ENCODE data around the gene LRRC27.
"Not testable (repeated sequence)": the region's sequence is repeated elsewhere in the genome, so short reads cannot be mapped to it uniquely, and the experiment has no call there.

LRRC27 gene

DNA sequence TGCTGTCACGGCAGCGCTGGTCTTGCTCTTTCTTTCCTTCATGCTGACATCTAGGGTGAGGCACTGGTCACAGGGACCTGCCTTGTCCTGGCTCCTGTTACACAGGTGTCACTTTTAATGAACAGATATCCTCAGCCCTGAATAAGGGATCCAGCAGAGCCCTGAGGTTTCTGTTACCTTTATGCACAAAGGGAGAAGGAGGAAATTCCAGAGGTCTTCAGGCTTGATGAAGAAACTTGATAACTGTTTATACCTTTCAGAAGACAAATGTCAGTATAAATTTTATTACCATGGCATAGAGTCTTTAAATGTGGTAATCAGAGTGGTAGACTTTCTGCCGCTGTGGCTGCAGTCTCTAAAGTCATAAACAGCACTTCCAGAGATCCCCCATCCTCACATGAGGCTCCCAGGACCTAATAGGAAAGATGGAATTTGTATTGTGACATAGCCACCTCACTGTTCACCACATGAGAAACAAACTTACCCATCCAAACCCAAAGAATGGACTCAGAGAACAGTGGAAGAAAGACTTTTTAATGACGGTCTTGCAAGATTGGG is 2.7 kb downstream of the LRRC27 start:
- TF ChIP-seq, protein P1, sequence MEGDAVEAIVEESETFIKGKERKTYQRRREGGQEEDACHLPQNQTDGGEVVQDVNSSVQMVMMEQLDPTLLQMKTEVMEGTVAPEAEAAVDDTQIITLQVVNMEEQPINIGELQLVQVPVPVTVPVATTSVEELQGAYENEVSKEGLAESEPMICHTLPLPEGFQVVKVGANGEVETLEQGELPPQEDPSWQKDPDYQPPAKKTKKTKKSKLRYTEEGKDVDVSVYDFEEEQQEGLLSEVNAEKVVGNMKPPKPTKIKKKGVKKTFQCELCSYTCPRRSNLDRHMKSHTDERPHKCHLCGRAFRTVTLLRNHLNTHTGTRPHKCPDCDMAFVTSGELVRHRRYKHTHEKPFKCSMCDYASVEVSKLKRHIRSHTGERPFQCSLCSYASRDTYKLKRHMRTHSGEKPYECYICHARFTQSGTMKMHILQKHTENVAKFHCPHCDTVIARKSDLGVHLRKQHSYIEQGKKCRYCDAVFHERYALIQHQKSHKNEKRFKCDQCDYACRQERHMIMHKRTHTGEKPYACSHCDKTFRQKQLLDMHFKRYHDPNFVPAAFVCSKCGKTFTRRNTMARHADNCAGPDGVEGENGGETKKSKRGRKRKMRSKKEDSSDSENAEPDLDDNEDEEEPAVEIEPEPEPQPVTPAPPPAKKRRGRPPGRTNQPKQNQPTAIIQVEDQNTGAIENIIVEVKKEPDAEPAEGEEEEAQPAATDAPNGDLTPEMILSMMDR (IDR thresholded peaks at IDR 0.05; ENCODE audit: insufficient read depth, low read depth, low read length, missing control alignments): no peak
- no peak overlapping the region for H3K4me3 ChIP-seq (ENCODE audit: low read length)
- DNase-seq (ENCODE audit: low read depth): no peak

DNA sequence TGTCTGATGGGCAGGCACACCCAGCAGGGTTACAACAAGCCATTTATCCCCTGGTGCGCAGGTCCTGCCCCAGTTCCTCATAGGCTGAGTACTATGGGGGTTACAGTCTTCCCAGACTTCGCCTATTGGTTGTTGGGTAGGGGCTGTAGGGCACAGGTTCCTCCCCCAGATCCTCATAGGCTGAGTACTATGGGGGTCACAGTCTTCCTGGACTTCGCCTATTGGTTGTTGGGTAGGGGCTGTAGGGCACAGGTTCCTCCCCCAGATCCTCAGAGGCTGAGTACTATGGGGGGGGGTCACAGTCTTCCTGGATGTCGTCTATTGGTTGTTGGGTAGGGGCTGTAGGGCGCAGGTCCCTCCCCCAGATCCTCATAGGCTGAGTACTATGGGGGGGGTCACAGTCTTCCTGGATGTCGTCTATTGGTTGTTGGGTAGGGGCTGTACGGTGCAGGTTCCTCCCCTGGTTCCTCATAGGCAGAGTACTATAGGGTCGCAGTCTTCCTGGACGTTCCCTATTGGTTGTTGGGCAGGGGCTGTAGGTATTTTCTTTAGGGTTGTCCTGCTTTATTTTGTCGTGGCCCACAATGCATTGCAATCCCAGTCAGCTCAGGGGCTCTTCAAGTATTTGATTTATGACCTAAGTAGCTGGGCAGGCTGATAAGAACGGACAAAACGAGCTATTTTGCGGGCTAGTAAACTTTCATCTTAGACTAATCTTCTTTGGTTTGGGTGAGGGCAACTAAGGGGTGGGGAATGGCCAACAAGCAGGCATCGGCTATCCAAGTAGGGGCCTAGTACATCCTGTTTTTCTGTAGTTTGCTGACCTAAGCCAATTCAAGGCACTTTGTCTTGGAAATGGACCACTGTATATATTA is 3.4 kb downstream of the LRRC27 start:
- DNase-seq (ENCODE audit: low read depth): no peak
- no peak overlapping the region for H3K4me3 ChIP-seq (ENCODE audit: low read length)
- TF ChIP-seq, protein P1 (IDR thresholded peaks at IDR 0.05; ENCODE audit: insufficient read depth, low read depth, low read length, missing control alignments): no peak

DNA sequence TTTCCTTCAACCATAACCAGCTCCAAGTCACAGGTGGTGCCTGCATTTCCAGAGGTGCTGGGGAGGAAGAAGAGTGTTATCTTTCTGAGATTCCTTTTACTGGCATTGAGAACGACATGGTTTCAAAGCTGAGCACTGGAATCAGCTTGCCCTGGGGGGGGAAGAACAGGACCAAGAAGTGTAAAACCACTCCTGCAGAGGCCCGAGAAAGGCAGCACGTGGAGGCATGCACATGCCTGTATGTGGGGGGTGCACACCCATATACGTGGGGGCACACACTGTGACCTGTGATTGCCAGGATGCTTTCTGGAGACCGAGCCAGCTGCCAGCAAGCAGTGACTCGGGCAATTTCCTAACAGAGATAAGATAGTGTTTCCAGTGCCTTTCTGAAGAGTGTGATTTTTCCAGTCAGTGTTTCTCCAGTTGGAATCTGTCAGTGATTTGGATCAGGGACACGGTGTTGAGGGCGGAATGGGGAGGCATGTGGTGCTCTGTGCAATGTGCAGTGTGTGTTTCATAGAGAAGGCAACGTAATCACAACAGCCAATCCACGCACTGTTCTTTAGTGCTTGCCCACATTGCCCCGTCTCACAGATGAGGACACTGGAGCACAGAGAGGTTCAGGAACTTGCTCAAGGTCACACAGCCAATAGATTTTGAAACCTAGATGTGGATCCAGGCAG is 4.2 kb downstream of the LRRC27 start:
- DNase-seq (ENCODE audit: low read depth): no peak
- TF ChIP-seq, protein P1 (IDR thresholded peaks at IDR 0.05; ENCODE audit: insufficient read depth, low read depth, low read length, missing control alignments): no peak

DNA sequence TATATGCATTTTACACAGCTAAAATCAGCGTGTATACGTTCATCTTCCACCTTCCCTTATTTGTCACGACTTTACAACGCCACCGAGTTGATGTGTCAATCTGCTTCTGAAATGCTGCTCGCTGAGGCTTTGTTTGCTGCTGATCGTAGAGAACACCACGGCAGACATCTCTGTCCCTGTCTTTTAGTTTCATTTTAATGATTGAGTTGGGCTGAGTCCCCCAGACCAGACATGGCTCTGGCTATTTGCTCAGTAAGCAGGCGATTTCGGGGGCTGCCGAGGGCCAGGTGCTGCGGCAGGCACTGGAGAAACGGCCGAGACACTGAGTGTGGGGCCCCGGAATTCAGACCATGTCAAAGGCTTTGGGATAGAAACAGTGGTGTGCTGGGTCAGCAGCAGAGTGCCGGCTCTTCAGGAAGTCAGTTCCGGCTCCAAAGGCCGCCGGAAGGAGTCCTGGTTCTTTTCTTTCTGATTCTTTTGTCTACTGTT is 5.0 kb downstream of the LRRC27 start:
- no peak for DNase-seq (ENCODE audit: low read depth)
- H3K4me3 ChIP-seq (ENCODE audit: low read length): no peak overlapping the region
- TF ChIP-seq, protein P1 (IDR thresholded peaks at IDR 0.05; ENCODE audit: insufficient read depth, low read depth, low read length, missing control alignments): no peak

More for the DNA sequence above, 4.2 kb downstream of the LRRC27 start:
- H3K4me3 ChIP-seq (ENCODE audit: low read length): no peak overlapping the region

DNA sequence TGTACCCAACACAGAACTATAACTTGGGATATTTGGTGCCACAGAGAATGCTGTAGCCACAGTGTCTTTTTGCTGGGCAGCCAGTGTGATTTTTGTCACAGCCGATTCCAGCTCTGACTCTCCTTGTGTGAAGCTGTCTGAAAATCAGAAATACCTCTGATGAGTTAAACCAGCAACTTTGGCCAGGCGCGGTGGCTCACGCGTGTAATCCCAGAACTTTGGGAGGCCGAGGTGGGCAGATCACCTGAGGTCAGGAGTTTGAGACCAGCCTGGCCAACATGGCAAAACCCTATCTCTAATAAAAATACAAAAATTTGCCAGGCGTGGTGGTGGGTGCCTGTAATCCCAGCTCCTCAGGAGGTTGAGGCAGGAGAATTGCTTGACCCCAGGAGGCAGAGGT is 5.9 kb downstream of the LRRC27 start:
- not testable (repeated sequence) for H3K4me3 ChIP-seq (ENCODE audit: low read length); DNase-seq (ENCODE audit: low read depth)

DNA sequence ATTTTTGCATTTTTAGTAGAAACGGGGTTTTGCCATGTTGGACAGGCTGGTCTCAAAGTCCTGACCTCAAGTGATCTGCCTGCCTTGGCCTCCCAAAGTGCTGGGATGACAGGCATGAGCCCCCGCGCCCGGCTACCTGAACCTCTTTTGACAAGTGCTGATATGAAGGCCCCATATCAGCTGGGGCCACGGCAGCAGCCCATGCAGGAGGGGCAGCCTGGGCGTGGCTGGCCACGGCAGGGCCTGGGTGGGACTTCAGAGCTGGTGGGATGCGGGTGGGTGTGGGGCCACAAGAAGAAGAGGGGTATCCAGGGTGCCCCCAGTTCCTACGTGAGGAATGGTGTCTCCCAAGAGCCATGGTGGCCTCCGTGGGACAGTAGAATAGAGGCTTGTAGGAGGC is 6.9 kb downstream of the LRRC27 start:
- TF ChIP-seq, protein P1 (IDR thresholded peaks at IDR 0.05; ENCODE audit: insufficient read depth, low read depth, low read length, missing control alignments): no peak
- H3K4me3 ChIP-seq (ENCODE audit: low read length): no peak overlapping the region
- DNase-seq (ENCODE audit: low read depth): no peak

DNA sequence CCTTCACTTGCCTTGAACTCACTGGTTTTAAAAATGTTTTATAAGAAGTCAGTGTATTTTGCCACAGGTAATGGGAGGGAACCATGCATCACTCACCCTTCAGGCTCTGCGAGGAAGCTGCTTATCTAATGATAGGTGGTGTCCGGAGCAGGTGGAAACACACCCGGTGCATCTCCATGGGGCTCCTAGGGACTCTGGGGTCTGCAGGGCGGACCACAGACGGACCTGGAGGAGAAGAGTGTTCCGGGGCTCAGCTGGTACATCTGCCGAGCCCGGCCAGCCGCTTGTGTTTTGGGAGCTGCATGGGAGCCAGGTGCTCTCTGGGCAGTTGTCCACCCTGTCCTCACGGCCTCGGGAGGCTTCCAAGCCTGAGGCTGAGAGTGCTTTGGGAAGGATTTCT is 7.3 kb downstream of the LRRC27 start:
- TF ChIP-seq, protein P1 (IDR thresholded peaks at IDR 0.05; ENCODE audit: insufficient read depth, low read depth, low read length, missing control alignments): no peak
- H3K4me3 ChIP-seq (ENCODE audit: low read length): no peak overlapping the region
- DNase-seq (ENCODE audit: low read depth): no peak
